Gastrocnemius medialis (tissue), 4 donors: ENCODE results near the gene RELL1. TPM values are rescaled to one million over a fixed set of nuclear protein-coding genes. Genes with fewer than 3 reads are reported as not detected.

Experiments used
- ATAC-seq, 2 donors: fragments of 150-250 bp; one replicate each; pipeline ENCODE4 v1.9.1; 2016
- DNase-seq, 2 donors: peaks; one replicate each; pipeline ENCODE4 v3.0.0-alpha.2; 2019
- H3K27ac ChIP-seq, 4 donors: fragments of 200-600 bp; sonication (generic); 1 replicate in 1 of 4; 2 replicates in 3 of 4; pipeline ENCODE4 v1.5.1; 2016 to 2018; ENCODE audit warnings: mild to moderate bottlenecking in 2 of 4, moderate library complexity in 1 of 4
- H3K27me3 ChIP-seq, 3 donors: fragments of 200-600 bp; sonication (generic) in 2 of 3; 1 replicate in 1 of 3; 2 replicates in 2 of 3; pipeline versions ENCODE4 v1.5.1 to v1.6.0; 2016 to 2019; ENCODE audit warnings: mild to moderate bottlenecking in 1 of 3, moderate library complexity in 1 of 3
- H3K36me3 ChIP-seq, 2 donors: fragments of 200-600 bp; sonication (generic) in 1 of 2; one replicate each; pipeline ENCODE4 v1.5.1; 2017 to 2018
- H3K4me1 ChIP-seq, 2 donors: fragments of 200-600 bp; sonication (generic) in 1 of 2; one replicate each; pipeline ENCODE4 v1.5.1; 2016 to 2017; ENCODE audit warnings: mild to moderate bottlenecking in 2 of 2
- H3K4me3 ChIP-seq, 4 donors: fragments of 200-600 bp; sonication (generic) in 3 of 4; 1 replicate in 1 of 4; 2 replicates in 3 of 4; pipeline ENCODE4 v1.5.1; 2016 to 2019; ENCODE audit warnings: mild to moderate bottlenecking in 2 of 4
- H3K9me3 ChIP-seq, 3 donors: fragments of 200-600 bp; sonication (generic) in 2 of 3; 1 replicate in 1 of 3; 2 replicates in 2 of 3; pipeline ENCODE4 v1.5.1; 2016 to 2019
- CTCF ChIP-seq, 5 experiments: fragments of 450-650 bp in 3 of 5; fragments of 200-600 bp in 2 of 5; sonication (generic) in 2 of 5; IDR thresholded peaks in 4 of 5; conservative IDR thresholded peaks in 1 of 5; 1 replicate in 4 of 5; 2 replicates in 1 of 5; pipeline ENCODE4 v1.5.1; 2016 to 2019; ENCODE audit warnings: antibody characterized with exemption in 5 of 5, mild to moderate bottlenecking in 3 of 5, moderate library complexity in 3 of 5
- POLR2A ChIP-seq, 2 donors: fragments of 450-650 bp; IDR thresholded peaks; one replicate each; pipeline ENCODE4 v1.6.1; 2017; ENCODE audit warnings: antibody characterized with exemption in 2 of 2, mild to moderate bottlenecking in 2 of 2, moderate library complexity in 2 of 2
- in situ Hi-C, 4 donors: fragments of 200-750 bp; cut with MboI; loops; one replicate each; pipeline versions ENCODE4 v1.15.0 to v1.8.0; 2017; ENCODE audit warnings: low sequenced_read_pairs in 4 of 4
- intact Hi-C: fragments of 100-400 bp; cut with DNase I; formaldehyde crosslinking; loops from one replicate; pipeline ENCODE4 v1.15.1; 2023; ENCODE audit warnings: low total_unique reads
- total RNA-seq, 4 donors: library from RNA; depleted of rRNA; stranded (reverse); fragments of >200 nt; gene quantifications; one replicate each; pipeline versions ENCODE4 v1.1.0 to v1.2.3, GENCODE V29; 2016

RELL1 gene
- 10 to 100 TPM; 13.7 to 36.3 (median 27.8) TPM for total RNA-seq

- TF ChIP-seq POLR2A (IDR thresholded peaks at IDR 0.05) (no peak), CTCF (IDR thresholded peaks at IDR 0.05 in 4 of 5, conservative IDR thresholded peaks at IDR 0.05 in 1 of 5) (no peak)
- Histone ChIP-seq H3K27ac (peak within 1 kb of the TSS; percentile 96 to 100 (median 98)), H3K4me1 (peaks cover 28 to 35% of the 10 kb centered on the region in 2 donors), H3K27me3 (no peaks in the 10 kb centered on the region), H3K36me3 (no peaks in the 10 kb centered on the region), H3K4me3 (peak within 1 kb of the TSS; percentile 74 to 88 (median 82)), H3K9me3 (no peaks in the 10 kb centered on the region)
- ATAC-seq = peak; percentile 88 to 89
- in situ Hi-C loops (no loop called here), intact Hi-C loops (loop anchor here (1.0 to 10.0 kb wide), 8 partner anchors 20 to 1178 kb away; partner anchors contain the start of genes FAM114A1, KLF3 and TBC1D1)
- peak; percentile 100 for DNase-seq
Measured at GRCh38 chr4:37686373-37687193, at the start of gene RELL1. RELL1 (minus strand) TSS chr4:37686376; CDS start chr4:37686287, 89 bp downstream.

GRCh38 chr4:37735578-37735977 is 49.4 kb upstream of the RELL1 start:
- ATAC-seq (no peak), DNase-seq (peak in 1 of 2 donors; percentile 18)
- intact Hi-C loops (no loop called here), in situ Hi-C loops (loop anchor here in 1 of 4 donors (10.0 kb wide), 1 partner anchor 59 kb away; no protein-coding TSS in a partner anchor)
- Histone ChIP-seq H3K9me3 (no peaks in the 10 kb centered on the region), H3K4me1 (no peaks in the 10 kb centered on the region), H3K36me3 (no peaks in the 10 kb centered on the region), H3K4me3 (no peak overlapping the region), H3K27me3 (no peaks in the 10 kb centered on the region), H3K27ac (no peak overlapping the region)
- TF ChIP-seq CTCF (IDR thresholded peaks at IDR 0.05 in 4 of 5, conservative IDR thresholded peaks at IDR 0.05 in 1 of 5) (no peak), POLR2A (IDR thresholded peaks at IDR 0.05) (no peak)

GRCh38 chr4:37734989-37735388 is 48.8 kb upstream of the RELL1 start:
- Histone ChIP-seq H3K4me3 (no peak overlapping the region), H3K27me3 (no peaks in the 10 kb centered on the region), H3K36me3 (no peaks in the 10 kb centered on the region), H3K27ac (no peak overlapping the region), H3K9me3 (no peaks in the 10 kb centered on the region), H3K4me1 (no peaks in the 10 kb centered on the region)
- intact Hi-C loops (no loop called here), in situ Hi-C loops (loop anchor here in 1 of 4 donors (10.0 kb wide), 1 partner anchor 60 kb away; no protein-coding TSS in a partner anchor)
- TF ChIP-seq CTCF (IDR thresholded peaks at IDR 0.05 in 4 of 5, conservative IDR thresholded peaks at IDR 0.05 in 1 of 5) (no peak), POLR2A (IDR thresholded peaks at IDR 0.05) (no peak)
- DNase-seq = no peak
- no peak for ATAC-seq

GRCh38 chr4:37733240-37733867 is 47.2 kb upstream of the RELL1 start:
- Histone ChIP-seq H3K27ac (no peak overlapping the region), H3K9me3 (no peaks in the 10 kb centered on the region), H3K4me3 (no peak overlapping the region), H3K27me3 (no peaks in the 10 kb centered on the region), H3K4me1 (no peaks in the 10 kb centered on the region), H3K36me3 (no peaks in the 10 kb centered on the region)
- DNase-seq = no peak
- in situ Hi-C loops = loop anchor here in 1 of 4 donors (10.0 kb wide), 1 partner anchor 61 kb away; no protein-coding TSS in a partner anchor
- TF ChIP-seq CTCF (IDR thresholded peaks at IDR 0.05 in 4 of 5, conservative IDR thresholded peaks at IDR 0.05 in 1 of 5) (no peak), POLR2A (IDR thresholded peaks at IDR 0.05) (no peak)
- intact Hi-C loops = no loop called here
- no peak for ATAC-seq
